Glutamatergic neuron (in vitro differentiated cells): ENCODE data around the gene CREBBP. TPM values are rescaled to one million over a fixed set of nuclear protein-coding genes. Genes with fewer than 3 reads are reported as not detected.

Experiments
- DNase-seq: peaks from one replicate; pipeline ENCODE4 v3.0.0; 2022
- H3K27ac Mint-ChIP-seq: one replicate; pipeline ENCODE4 v1.8.0; 2020; ENCODE audit warnings: mild to moderate bottlenecking, mixed read lengths, inconsistent platforms; ENCODE audit not compliant: unreplicated experiment
- H3K27me3 Mint-ChIP-seq: one replicate; pipeline ENCODE4 v1.8.0; 2020; ENCODE audit warnings: mild to moderate bottlenecking, moderate library complexity, mixed read lengths, inconsistent platforms; ENCODE audit not compliant: unreplicated experiment
- H3K36me3 Mint-ChIP-seq: one replicate; pipeline ENCODE4 v1.8.0; 2020; ENCODE audit warnings: mild to moderate bottlenecking, mixed read lengths, inconsistent platforms; ENCODE audit not compliant: unreplicated experiment
- H3K4me1 Mint-ChIP-seq: one replicate; pipeline ENCODE4 v1.8.0; 2020; ENCODE audit warnings: mild to moderate bottlenecking, low read depth, mixed read lengths, inconsistent platforms; ENCODE audit not compliant: unreplicated experiment
- H3K4me3 Mint-ChIP-seq: one replicate; pipeline ENCODE4 v1.8.0; 2020; ENCODE audit warnings: mild to moderate bottlenecking, mixed read lengths, inconsistent platforms; ENCODE audit not compliant: unreplicated experiment
- H3K9me3 Mint-ChIP-seq: one replicate; pipeline ENCODE4 v1.8.0; 2020; ENCODE audit warnings: mild to moderate bottlenecking, moderate library complexity, mixed read lengths, inconsistent platforms; ENCODE audit not compliant: unreplicated experiment
- CTCF ChIP-seq: fragments of 200-600 bp; sonication (generic); IDR thresholded peaks from one replicate; pipeline ENCODE4 v1.5.0; 2021; ENCODE audit not compliant: partially characterized antibody, unreplicated experiment
- total RNA-seq: library from RNA; stranded (reverse); fragmentation: NEBNext Ultra II Directional; extraction: Animal tissue kit (Norgen Biotek cat#: 25700); gene quantifications from one replicate; pipeline ENCODE4 v1.2.1, GENCODE V29; 2021; ENCODE audit not compliant: unreplicated experiment

Gene CREBBP
- total RNA-seq, 1 donor from 2014 or later, result 96.9 TPM

- Mint-ChIP-seq H3K27me3 (peaks cover 6% of the 10 kb centered on the region), H3K4me1 (peaks cover 15% of the 10 kb centered on the region), H3K27ac (no peak overlapping the region), H3K4me3 (no peak overlapping the region), H3K36me3 (no peaks in the 10 kb centered on the region), H3K9me3 (peaks cover 7% of the 10 kb centered on the region)
- DNase-seq, result no peak
- TF ChIP-seq CTCF, result no peak
Observed at GRCh38 chr16:3804426-3805016, 76.0 kb downstream of the CREBBP start.

GRCh38 chr16:3800477-3801270 lies 79.8 kb downstream of the CREBBP start:
- Mint-ChIP-seq H3K9me3 (peaks cover 2% of the 10 kb centered on the region), H3K27ac (no peak overlapping the region), H3K27me3 (peaks cover 3% of the 10 kb centered on the region), H3K4me3 (no peak overlapping the region), H3K4me1 (peaks cover 18% of the 10 kb centered on the region), H3K36me3 (no peaks in the 10 kb centered on the region)
- no peak for DNase-seq
- TF ChIP-seq CTCF, result no peak

GRCh38 chr16:3800019-3800418 lies 80.5 kb downstream of the CREBBP start:
- H3K27ac Mint-ChIP-seq, result no peak overlapping the region

GRCh38 chr16:3799354-3799753 lies 81.2 kb downstream of the CREBBP start:
- Mint-ChIP-seq H3K27me3 (peaks cover 3% of the 10 kb centered on the region), H3K9me3 (no peaks in the 10 kb centered on the region), H3K4me1 (peaks cover 16% of the 10 kb centered on the region), H3K27ac (no peak overlapping the region), H3K36me3 (no peaks in the 10 kb centered on the region), H3K4me3 (no peak overlapping the region)
- no peak for TF ChIP-seq CTCF
- DNase-seq, result no peak

More at GRCh38 chr16:3800019-3800418, 80.5 kb downstream of the CREBBP start:
- TF ChIP-seq CTCF, result no peak
- DNase-seq, result no peak
- peaks cover 16% of the 10 kb centered on the region for H3K4me1 Mint-ChIP-seq
- H3K4me3 Mint-ChIP-seq, result no peak overlapping the region
- no peaks in the 10 kb centered on the region for H3K36me3 Mint-ChIP-seq
- no peaks in the 10 kb centered on the region for H3K9me3 Mint-ChIP-seq
- peaks cover 3% of the 10 kb centered on the region for H3K27me3 Mint-ChIP-seq

GRCh38 chr16:3798838-3799237 lies 81.7 kb downstream of the CREBBP start:
- Mint-ChIP-seq H3K36me3 (no peaks in the 10 kb centered on the region), H3K4me1 (peaks cover 16% of the 10 kb centered on the region), H3K27me3 (peaks cover 3% of the 10 kb centered on the region), H3K27ac (no peak overlapping the region), H3K9me3 (no peaks in the 10 kb centered on the region), H3K4me3 (no peak overlapping the region)
- DNase-seq, result no peak
- no peak for TF ChIP-seq CTCF
